HG02763 (cell line): ENCODE measurements around the gene ANKRD17.
A peak's percentile ranks its signal among the peaks of the same experiment; 100 is the strongest.
"Not testable (repeated sequence)": the region's sequence is repeated elsewhere in the genome, so short reads cannot be mapped to it uniquely, and the experiment has no call there.

Experiments
- ATAC-seq: cut with Tn5 transposase; IDR thresholded peaks from one replicate; pipeline ENCODE4 v1.9.1; 2021; ENCODE audit warnings: mild to moderate bottlenecking, moderate library complexity; ENCODE audit not compliant: unreplicated experiment

ANKRD17 gene, protein sequence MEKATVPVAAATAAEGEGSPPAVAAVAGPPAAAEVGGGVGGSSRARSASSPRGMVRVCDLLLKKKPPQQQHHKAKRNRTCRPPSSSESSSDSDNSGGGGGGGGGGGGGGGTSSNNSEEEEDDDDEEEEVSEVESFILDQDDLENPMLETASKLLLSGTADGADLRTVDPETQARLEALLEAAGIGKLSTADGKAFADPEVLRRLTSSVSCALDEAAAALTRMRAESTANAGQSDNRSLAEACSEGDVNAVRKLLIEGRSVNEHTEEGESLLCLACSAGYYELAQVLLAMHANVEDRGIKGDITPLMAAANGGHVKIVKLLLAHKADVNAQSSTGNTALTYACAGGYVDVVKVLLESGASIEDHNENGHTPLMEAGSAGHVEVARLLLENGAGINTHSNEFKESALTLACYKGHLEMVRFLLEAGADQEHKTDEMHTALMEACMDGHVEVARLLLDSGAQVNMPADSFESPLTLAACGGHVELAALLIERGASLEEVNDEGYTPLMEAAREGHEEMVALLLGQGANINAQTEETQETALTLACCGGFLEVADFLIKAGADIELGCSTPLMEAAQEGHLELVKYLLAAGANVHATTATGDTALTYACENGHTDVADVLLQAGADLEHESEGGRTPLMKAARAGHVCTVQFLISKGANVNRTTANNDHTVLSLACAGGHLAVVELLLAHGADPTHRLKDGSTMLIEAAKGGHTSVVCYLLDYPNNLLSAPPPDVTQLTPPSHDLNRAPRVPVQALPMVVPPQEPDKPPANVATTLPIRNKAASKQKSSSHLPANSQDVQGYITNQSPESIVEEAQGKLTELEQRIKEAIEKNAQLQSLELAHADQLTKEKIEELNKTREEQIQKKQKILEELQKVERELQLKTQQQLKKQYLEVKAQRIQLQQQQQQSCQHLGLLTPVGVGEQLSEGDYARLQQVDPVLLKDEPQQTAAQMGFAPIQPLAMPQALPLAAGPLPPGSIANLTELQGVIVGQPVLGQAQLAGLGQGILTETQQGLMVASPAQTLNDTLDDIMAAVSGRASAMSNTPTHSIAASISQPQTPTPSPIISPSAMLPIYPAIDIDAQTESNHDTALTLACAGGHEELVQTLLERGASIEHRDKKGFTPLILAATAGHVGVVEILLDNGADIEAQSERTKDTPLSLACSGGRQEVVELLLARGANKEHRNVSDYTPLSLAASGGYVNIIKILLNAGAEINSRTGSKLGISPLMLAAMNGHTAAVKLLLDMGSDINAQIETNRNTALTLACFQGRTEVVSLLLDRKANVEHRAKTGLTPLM (N-terminal part only)

DNA sequence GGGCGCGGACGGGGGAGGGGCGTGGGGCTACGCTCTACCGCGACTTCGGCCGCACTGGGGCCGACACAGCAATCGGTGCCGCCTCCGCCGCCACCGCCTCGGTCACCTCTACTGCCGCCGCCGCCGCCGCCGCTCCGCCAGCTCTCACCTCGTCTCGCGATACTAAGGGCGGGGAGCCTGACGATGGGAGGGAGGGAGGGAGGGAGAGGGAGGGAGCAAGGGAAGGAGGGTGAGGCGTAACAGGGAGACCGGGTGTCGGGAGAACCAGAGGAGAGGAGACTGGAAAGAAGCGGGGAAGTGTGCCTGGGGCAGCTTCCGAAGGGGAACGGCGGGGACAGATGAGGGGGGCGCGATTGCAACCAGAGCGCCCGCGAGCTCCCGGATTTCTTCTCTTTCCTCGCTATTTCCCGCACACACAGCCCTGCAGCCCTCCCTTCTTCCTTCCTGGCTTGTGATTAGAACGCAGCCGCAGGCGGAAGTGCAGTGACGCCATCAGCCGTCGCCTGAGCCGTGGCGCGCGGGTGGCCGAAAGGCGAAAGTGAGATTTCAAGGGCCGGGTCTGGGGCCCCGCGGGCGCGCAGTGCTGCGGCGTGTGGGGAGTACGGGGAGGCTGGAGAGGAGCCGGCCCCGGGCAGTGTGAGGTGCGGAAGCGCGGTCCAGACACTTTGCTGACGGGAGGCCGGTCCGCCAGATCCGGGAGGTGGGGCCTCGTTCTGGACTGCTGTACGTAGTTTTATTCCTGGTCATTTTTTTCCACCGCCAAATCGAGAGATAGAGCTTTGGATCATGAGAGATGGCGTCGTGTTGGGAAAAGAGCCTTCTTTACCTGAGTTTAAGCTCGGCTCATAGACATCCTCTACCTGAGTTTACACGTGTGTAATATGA, at the start of gene ANKRD17:
Gene ANKRD17 (minus strand): TSS at position 113 of the 885 bp plus-strand sequence. CDS start 130 bp downstream, outside the sequence.
- peak; percentile 78 for ATAC-seq

DNA sequence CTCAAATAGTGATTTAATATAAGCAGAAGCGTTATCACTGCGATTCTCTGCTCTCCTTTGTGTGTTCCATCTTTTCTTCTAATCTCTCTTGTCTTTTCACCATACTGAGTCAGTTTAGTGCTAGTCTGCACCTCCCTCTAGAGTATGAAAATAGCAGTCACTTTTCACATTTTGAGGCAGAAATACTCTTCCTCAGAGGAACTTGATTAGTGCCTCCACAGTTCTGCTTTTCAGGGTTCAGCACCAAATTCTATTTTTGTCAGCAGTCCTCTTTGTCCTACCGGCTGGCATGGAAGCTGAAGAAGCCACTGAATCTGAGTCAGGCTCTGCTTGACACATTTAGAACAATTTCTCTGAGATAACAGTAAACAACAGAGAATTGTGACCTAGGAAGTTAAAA, 49.7 kb upstream of the ANKRD17 start:
- no peak for ATAC-seq

DNA sequence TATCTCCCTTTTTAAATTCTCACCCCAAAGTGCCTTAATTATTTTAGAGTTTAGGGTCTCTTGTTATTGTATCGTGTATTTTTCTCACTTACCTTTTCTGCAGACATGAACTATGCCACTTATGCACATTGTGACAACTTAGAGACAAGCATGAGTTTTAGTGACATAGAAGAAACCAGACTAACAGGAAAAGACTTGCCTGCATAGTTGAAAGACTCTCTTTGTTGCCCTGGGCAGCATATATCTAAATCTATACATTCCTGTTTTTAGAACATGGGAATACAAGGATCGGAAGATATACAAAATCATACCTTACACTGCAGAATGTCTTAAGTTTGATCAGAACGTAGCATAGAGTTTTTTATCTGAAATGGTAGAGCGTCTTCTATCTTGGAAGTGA, 45.1 kb upstream of the ANKRD17 start:
- no peak for ATAC-seq

DNA sequence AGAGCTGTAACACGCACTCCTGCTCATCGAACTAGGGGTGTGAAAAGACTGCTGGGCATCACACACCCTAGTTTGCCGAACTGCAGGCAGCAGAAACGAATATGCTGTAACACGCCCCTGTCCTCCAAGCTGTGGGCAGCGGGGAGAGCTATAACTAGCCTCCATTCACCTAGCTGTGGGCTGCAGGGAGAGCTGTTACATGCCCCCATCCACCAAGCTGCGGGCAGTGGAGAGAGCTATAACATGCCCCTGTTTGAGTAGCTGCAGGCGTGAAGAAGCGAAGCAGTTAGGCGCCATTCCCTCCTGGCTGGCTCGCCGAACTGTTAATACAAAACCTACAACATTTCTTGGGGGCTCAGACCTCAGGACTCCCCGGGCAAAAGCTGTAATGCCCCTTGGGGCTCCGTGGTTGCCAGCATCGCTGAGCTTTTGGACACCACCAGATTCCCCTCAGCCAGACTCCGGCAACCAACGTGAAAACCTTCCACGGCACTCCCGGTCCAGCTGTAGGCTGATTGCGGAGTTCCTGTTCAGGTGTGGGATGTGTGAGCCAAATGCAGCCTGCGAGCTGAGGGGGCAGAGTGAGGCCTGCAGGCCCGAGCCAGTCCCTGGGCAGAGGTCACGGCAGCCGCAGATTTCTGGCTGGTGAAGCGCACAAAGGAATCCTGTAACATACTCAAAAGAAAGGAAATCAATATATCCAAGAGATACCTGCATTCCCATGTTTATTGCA, 41.1 kb upstream of the ANKRD17 start:
- ATAC-seq = no peak

GRCh38 chr4:73292661-73293060, 34.1 kb upstream of the ANKRD17 start:
- ATAC-seq = not testable (repeated sequence)

DNA sequence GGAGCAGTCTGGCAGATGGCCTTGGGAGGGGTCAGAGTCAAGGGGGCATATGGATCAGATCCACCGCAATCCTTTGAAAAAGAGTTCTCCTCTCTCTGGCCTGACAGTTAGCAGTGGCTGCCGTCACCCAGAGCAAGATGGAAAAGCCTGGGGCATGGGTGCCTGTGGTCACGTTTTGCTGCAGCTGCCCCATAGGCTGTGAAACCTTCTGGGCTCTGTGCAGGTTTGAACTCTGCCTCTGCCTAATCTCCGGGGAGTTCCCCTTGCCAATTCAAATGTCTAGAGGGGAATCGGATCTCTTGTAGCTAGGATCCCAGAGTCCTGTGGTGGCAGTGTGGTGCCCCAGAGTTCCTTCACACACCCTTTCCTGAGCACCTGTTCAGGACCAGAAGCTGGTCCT, 23.4 kb upstream of the ANKRD17 start:
- ATAC-seq = no peak

- no peak for ATAC-seq
Measured at GRCh38 chr4:73281396-73281795, 22.8 kb upstream of the ANKRD17 start.

GRCh38 chr4:73277201-73277600, 18.6 kb upstream of the ANKRD17 start:
- ATAC-seq = no peak

GRCh38 chr4:73275318-73275654, 16.7 kb upstream of the ANKRD17 start:
- no peak for ATAC-seq

- no peak for ATAC-seq
Measured at GRCh38 chr4:73272816-73273215, 14.2 kb upstream of the ANKRD17 start.

GRCh38 chr4:73267050-73267449, 8.5 kb upstream of the ANKRD17 start:
- no peak for ATAC-seq

- peak; percentile 1 for ATAC-seq
Measured at GRCh38 chr4:73259571-73260090, 1.0 kb upstream of the ANKRD17 start.

- peak; percentile 31 for ATAC-seq
Measured at GRCh38 chr4:73258436-73258685, 237 bp downstream of the ANKRD17 start.

DNA sequence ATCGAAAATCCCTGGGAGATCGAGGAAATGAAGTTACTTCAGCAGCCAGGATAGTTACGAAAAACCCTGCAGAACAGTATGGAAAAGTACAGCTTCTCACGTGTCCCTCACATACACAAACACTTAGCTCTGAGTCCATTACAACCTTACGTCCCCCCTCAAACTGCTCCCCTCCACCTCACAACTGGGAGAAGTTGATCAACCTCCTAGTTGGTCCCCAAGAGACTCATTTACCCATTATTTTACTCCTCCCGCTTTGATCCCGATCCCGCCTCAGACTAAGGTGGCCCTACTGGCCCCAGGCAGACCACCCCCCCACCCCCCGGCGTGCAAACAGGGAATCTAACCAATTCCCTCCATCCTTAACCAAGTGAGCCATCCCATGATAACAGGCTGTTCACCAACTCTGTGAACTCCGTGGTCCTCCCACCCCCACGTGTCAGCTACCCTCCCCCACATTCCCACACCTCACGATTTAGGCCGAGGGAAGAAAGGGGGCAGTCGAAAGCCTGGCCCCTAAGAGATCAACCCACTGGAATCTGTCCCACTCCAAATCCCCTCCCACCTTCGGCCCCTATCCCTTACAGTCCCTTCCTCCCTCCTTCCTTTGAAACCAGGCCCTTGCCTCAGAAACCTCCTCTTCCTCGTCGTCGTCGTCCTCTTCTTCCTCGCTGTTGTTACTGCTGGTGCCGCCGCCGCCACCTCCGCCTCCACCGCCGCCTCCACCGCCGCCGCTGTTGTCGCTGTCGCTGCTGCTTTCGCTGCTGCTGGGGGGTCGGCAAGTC, 755 bp downstream of the ANKRD17 start:
- peak; percentile 0 for ATAC-seq

GRCh38 chr4:73257234-73257633, 1.4 kb downstream of the ANKRD17 start:
- peak; percentile 16 for ATAC-seq

GRCh38 chr4:73255847-73256246, 2.8 kb downstream of the ANKRD17 start:
- not testable (repeated sequence) for ATAC-seq

DNA sequence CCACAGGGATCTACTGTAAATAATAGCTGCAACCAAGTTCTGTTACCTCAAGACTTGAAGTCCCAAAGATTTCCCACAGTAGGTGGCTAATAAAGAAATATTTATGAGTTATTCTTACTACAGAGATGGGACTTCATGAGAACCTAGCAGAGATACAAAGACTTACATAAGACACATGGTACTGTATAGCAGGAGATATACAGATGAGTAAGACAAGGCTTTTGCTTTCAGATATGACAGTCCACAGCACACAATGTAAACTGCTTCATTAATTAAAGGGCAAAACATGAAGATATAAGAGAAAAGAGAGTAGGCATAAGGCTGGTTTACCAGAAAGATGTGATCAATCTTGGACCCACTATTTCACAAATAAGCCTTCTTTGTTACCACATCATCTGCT, 6.6 kb downstream of the ANKRD17 start:
- no peak for ATAC-seq

DNA sequence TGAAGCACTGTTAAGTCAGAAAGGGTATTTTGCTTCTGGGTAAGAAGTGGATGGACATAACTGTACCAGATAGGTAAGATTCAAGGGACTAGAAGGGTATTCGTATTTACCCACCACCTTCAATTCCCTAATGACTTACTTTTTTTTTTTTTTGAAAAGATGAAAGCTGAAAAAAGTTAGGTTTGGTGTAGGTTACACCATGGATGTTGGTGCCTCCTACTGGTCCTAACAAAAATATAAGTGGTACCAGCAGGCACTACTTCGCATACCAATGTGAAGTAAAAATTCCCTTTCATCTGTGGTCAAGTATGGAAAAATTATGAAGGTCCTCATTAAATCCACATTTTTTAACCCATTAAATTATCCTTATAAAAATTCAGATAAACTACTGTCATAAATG, 7.2 kb downstream of the ANKRD17 start:
- ATAC-seq = no peak

GRCh38 chr4:73250642-73251041, 8.0 kb downstream of the ANKRD17 start:
- ATAC-seq = no peak
